Left lung (tissue), 10 donors: ENCODE results near the gene TMEM233. TPM values are rescaled to one million over a fixed set of nuclear protein-coding genes. Genes with fewer than 3 reads are reported as not detected.

Experiments used
- ATAC-seq: fragments of 200-7000 bp; cut with Tn5 transposase; one replicate; pipeline ENCODE4 v1.9.1; 2020; ENCODE audit warnings: moderate library complexity
- DNase-seq, 4 donors: peaks; one replicate each; pipeline ENCODE4 v3.0.0-alpha.2; 2013 to 2020
- H3K27ac ChIP-seq, 2 donors: fragments of 200-600 bp; sonication (generic) in 1 of 2; one replicate each; pipeline versions ENCODE4 v1.5.0 to v1.8.0; 2020 to 2021
- H3K27me3 ChIP-seq, 2 donors: fragments of 200-600 bp; sonication (generic) in 1 of 2; one replicate each; pipeline versions ENCODE4 v1.5.0 to v1.8.0; 2020 to 2021
- H3K36me3 ChIP-seq, 2 donors: fragments of 200-600 bp; sonication (generic) in 1 of 2; one replicate each; pipeline versions ENCODE4 v1.5.0 to v1.8.0; 2020 to 2021
- H3K4me1 ChIP-seq, 2 donors: fragments of 200-600 bp; one replicate each; pipeline ENCODE4 v1.8.0; 2021
- H3K4me3 ChIP-seq, 2 donors: fragments of 200-600 bp; sonication (generic) in 1 of 2; one replicate each; pipeline versions ENCODE4 v1.5.0 to v1.8.0; 2020 to 2021; ENCODE audit warnings: mild to moderate bottlenecking in 1 of 2
- H3K9me3 ChIP-seq, 2 donors: fragments of 200-600 bp; sonication (generic) in 1 of 2; one replicate each; pipeline versions ENCODE4 v1.5.0 to v1.8.0; 2020 to 2021
- CTCF ChIP-seq, 2 donors: fragments of 200-600 bp; sonication (generic) in 1 of 2; IDR thresholded peaks; one replicate each; pipeline versions ENCODE4 v1.5.0 to v1.8.0; 2021; ENCODE audit warnings: antibody characterized with exemption in 2 of 2
- intact Hi-C, 2 donors: fragments of 100-400 bp; cut with DNase I; formaldehyde crosslinking; loops; one replicate each; pipeline versions ENCODE4 v1.11.2 to v1.14.2; 2022
- polyA plus RNA-seq, 6 donors: library from polyadenylated mRNA; unstranded; fragments of 120-200 nt; gene quantifications; one replicate each; pipeline ENCODE4 v1.2.1, GENCODE V29; 2013; ENCODE audit not compliant: insufficient read length in 6 of 6
- total RNA-seq, 2 donors: library from RNA; stranded (reverse); fragmentation: NEBNext Ultra II Directional; extraction: Animal tissue kit (Norgen Biotek cat#: 25700); gene quantifications; one replicate each; pipeline ENCODE4 v1.2.1, GENCODE V29; 2021
- donor health status: DM: no; HTN: yes; CAD: no.
- donor health status: DM: no; HTN: no; CAD: no.

The TMEM233 gene
- total and polyA plus RNA-seq, 8 donors, result 0.79 to 2.7 (median 1.5) TPM

- H3K9me3 ChIP-seq, result no peaks in the 10 kb centered on the region
- peak within 1 kb of the TSS; percentile 84 to 91 for H3K4me3 ChIP-seq
- H3K27me3 ChIP-seq, result no peaks in the 10 kb centered on the region
- peaks cover 0 to 20% of the 10 kb centered on the region in 2 donors for H3K36me3 ChIP-seq
- peak within 1 kb of the TSS; percentile 97 to 98 for H3K27ac ChIP-seq
- peak; percentile 87 to 95 for TF ChIP-seq CTCF (IDR thresholded peaks at IDR 0.05)
- ATAC-seq, result peak; percentile 90
- peak; percentile 85 to 99 (median 97) for DNase-seq
- intact Hi-C loops, result no loop called here
- peaks cover 16 to 58% of the 10 kb centered on the region in 2 donors for H3K4me1 ChIP-seq
Observed at GRCh38 chr12:119667577-119668323, 74.2 kb downstream of the TMEM233 start, which contains the start of gene PRKAB1. PRKAB1 (plus strand) TSS chr12:119668133; CDS start chr12:119668245, 112 bp downstream.

GRCh38 chr12:119668324-119668841, 74.8 kb downstream of the TMEM233 start:
- H3K4me3 ChIP-seq, result peak overlapping the region; percentile 84 to 91
- H3K27me3 ChIP-seq, result no peaks in the 10 kb centered on the region
- no peaks in the 10 kb centered on the region for H3K9me3 ChIP-seq
- H3K36me3 ChIP-seq, result peaks cover 0 to 26% of the 10 kb centered on the region in 2 donors
- ATAC-seq (peak; percentile 13), DNase-seq (no peak)
- TF ChIP-seq CTCF (IDR thresholded peaks at IDR 0.05), result no peak
- H3K27ac ChIP-seq, result peak overlapping the region; percentile 97 to 98
- peaks cover 16 to 64% of the 10 kb centered on the region in 2 donors for H3K4me1 ChIP-seq
- intact Hi-C loops, result no loop called here

GRCh38 chr12:119669744-119670472, 76.3 kb downstream of the TMEM233 start:
- ATAC-seq, result peak; percentile 47
- DNase-seq, result peak in 2 of 4 donors; percentile 78 to 80
- Histone ChIP-seq H3K36me3 (peaks cover 0 to 42% of the 10 kb centered on the region in 2 donors), H3K4me3 (no peak overlapping the region), H3K4me1 (peaks cover 23 to 79% of the 10 kb centered on the region in 2 donors), H3K27ac (peak overlapping the region; percentile 78 to 97), H3K9me3 (no peaks in the 10 kb centered on the region), H3K27me3 (no peaks in the 10 kb centered on the region)
- no peak for TF ChIP-seq CTCF (IDR thresholded peaks at IDR 0.05)
- intact Hi-C loops, result no loop called here

GRCh38 chr12:119671070-119671469, 77.5 kb downstream of the TMEM233 start:
- ATAC-seq, result no peak
- Histone ChIP-seq H3K4me1 (peaks cover 23 to 81% of the 10 kb centered on the region in 2 donors), H3K4me3 (no peak overlapping the region), H3K27me3 (no peaks in the 10 kb centered on the region), H3K27ac (peak overlapping the region; percentile 78 to 97), H3K36me3 (peaks cover 0 to 53% of the 10 kb centered on the region in 2 donors), H3K9me3 (no peaks in the 10 kb centered on the region)
- no peak for TF ChIP-seq CTCF (IDR thresholded peaks at IDR 0.05)
- intact Hi-C loops, result no loop called here
- DNase-seq, result no peak

GRCh38 chr12:119672194-119672593, 78.6 kb downstream of the TMEM233 start:
- no peak for ATAC-seq
- TF ChIP-seq CTCF (IDR thresholded peaks at IDR 0.05), result no peak

More at GRCh38 chr12:119672194-119672593, 78.6 kb downstream of the TMEM233 start:
- Histone ChIP-seq H3K4me1 (peaks cover 17 to 70% of the 10 kb centered on the region in 2 donors), H3K27me3 (no peaks in the 10 kb centered on the region), H3K9me3 (no peaks in the 10 kb centered on the region), H3K27ac (peak overlapping the region; percentile 78 to 97), H3K36me3 (peaks cover 0 to 65% of the 10 kb centered on the region in 2 donors), H3K4me3 (no peak overlapping the region)
- DNase-seq, result no peak
- intact Hi-C loops, result no loop called here
